Measurements from ENCODE around the gene ZNF709.
"Not testable (repeated sequence)": the region's sequence is repeated elsewhere in the genome, so short reads cannot be mapped to it uniquely, and the experiment has no call there.

Gene ZNF709

GRCh38 chr19:12450844-12451243, 33.8 kb downstream of the ZNF709 start:
- no peak for DNase-seq

- DNase-seq, result no peak
Observed at GRCh38 chr19:12448808-12449207, 35.8 kb downstream of the ZNF709 start.

GRCh38 chr19:12440541-12441316, 43.9 kb downstream of the ZNF709 start, which contains the start of gene ZNF443:
Gene ZNF443 (minus strand): TSS chr19:12441021. CDS start chr19:12440914, 107 bp downstream.
- DNase-seq, result peak; percentile 94 to 98

GRCh38 chr19:12439686-12440540, 44.7 kb downstream of the ZNF709 start:
- not testable (repeated sequence) for DNase-seq

- not testable (repeated sequence) for DNase-seq
Observed at GRCh38 chr19:12430726-12431299, 53.8 kb downstream of the ZNF709 start.

GRCh38 chr19:12425888-12426274, 58.7 kb downstream of the ZNF709 start:
- DNase-seq, result no peak

GRCh38 chr19:12425236-12425887, 59.3 kb downstream of the ZNF709 start:
- no peak for DNase-seq

GRCh38 chr19:12417273-12417672, 67.3 kb downstream of the ZNF709 start:
- DNase-seq, result not testable (repeated sequence)

GRCh38 chr19:12411893-12412292, 72.7 kb downstream of the ZNF709 start:
- no peak for DNase-seq

Data from hippocampal formation (tissue), 2 donors.